Stimulated activated CD8-positive, alpha-beta memory T cell treated with anti-CD3 and anti-CD28 coated beads, Interleukin-12 subunit alpha, Interleukin-12 subunit beta, amount 100 ng/mL, for 1 hour (primary cell): ENCODE data around the gene MEI4.
"Not testable (repeated sequence)": the region's sequence is repeated elsewhere in the genome, so short reads cannot be mapped to it uniquely, and the experiment has no call there.

Experiments used
- DNase-seq: peaks from one replicate; pipeline ENCODE4 v3.0.0-alpha.2; 2020; ENCODE audit warnings: low read depth

The MEI4 gene

GRCh38 chr6:77678048-77678447, 25.2 kb downstream of the MEI4 start:
- no peak for DNase-seq

GRCh38 chr6:77683515-77683914, 30.7 kb downstream of the MEI4 start:
- no peak for DNase-seq

DNA sequence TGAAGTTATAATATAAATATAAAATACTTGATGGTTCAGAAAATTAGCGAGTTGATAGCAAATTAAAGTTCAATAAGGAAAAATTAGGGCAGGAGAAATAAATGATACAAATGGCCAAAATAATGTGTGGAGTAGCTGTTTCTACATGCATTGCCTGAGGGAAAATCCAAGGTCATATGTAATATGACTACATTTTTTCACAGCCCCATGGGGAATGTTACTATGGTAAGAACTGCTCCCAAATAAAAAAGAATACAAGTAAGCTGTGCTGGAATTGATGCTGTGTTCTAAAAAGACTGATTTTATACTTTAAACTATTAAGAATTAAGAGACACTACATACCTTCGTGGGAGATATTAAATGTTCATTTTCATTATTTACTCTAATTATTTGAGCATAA, 34.1 kb downstream of the MEI4 start:
- no peak for DNase-seq

DNA sequence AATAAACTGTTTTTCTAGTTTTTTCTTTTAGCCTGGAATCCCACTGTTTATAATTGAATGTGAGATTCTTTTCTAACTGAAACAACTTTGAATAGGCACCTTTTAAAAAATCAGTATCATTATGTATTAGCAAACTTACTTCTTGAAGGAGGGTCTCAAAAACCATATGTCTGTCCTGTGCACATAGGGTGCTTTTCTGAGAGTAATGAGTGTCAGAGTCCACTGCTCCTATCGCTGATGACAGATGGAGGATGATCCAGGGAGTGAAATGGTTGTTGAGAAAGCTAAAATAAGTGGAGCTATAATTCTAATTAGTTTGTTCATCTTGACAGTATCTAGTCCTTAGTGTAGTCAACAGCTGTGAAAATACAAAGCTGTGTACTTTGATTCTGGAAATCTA, 35.8 kb downstream of the MEI4 start:
- no peak for DNase-seq

GRCh38 chr6:77700095-77700494, 47.3 kb downstream of the MEI4 start:
- DNase-seq, result not testable (repeated sequence)

- DNase-seq, result no peak
Observed at GRCh38 chr6:77707603-77708002, 54.8 kb downstream of the MEI4 start.

DNA sequence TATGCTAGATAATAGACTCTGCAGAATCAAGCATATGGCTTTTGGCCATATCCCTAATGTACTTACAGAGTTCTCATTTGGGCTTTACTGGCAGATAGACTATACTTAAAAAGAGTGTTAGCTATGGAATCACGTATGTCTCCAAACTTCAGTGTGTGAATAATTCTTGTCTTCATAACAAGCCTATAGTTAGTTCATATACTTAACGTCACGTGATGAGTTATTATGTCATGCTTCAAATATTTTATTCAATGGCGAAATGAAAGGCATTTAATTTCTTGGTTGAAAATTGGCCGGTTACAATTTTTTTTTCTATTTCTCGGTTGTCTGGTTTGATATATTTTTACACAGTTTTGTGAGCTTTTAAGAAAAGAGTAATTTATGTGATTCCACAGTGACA, 62.7 kb downstream of the MEI4 start:
- no peak for DNase-seq

- no peak for DNase-seq
Observed at GRCh38 chr6:77716311-77716710, 63.5 kb downstream of the MEI4 start.

DNA sequence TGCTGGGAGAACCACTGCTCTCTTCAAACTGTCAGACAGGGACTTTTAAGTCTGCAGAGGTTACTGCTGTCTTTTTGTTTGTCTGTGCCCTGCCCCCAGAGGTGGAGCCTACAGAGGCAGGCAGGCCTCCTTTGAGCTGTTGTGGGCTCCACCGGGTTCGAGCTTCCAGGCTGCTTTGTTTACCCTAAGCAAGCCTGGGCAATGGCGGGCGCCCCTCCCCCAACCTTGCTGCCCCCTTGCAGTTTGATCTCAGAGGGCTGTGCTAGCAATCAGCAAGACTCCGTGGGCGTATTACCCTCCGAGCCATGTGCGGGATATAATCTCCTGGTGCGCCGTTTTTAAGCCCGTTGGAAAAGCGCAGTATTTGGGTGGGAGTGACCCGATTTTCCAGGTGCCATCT, 83.2 kb downstream of the MEI4 start:
- not testable (repeated sequence) for DNase-seq

DNA sequence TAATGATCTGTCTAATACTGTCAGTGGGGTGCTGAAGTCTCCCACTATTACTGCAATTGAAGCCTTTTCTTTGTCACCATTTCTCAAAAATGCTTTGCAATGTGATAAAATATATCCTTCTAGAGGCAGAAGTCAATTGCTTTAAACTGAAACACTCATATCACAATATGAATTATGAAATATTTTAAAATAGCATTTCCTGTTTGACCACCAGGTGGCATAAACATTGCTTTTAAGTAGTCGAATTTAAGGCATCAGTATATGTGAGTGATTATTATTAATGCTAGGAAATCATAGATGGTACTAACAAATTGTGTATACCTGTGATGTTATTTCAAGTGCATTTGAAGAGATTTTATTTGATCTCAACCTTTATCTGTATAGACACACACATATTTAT, 87.5 kb downstream of the MEI4 start:
- DNase-seq, result no peak

GRCh38 chr6:77752156-77752555, 99.3 kb downstream of the MEI4 start:
- not testable (repeated sequence) for DNase-seq

DNA sequence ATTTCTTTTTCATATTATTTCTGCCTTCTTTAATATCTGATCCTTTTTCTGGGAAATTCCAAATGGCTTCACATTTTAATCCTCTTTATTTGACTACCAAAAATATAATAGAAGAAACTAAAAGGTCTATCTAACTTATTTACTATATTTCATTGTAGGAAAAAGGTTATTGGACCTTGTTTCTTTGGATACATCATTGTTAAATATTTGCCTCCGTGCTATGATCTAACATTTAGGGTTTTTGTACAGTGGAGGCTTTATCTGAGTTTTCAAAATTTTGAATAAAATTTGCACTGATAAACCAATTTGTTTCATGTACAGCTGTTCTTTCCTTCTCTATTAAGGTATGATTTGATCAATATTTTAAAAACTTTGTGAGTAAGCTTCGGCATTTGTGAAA, 109.5 kb downstream of the MEI4 start:
- no peak for DNase-seq

GRCh38 chr6:77763124-77763523, 110.3 kb downstream of the MEI4 start:
- no peak for DNase-seq

DNA sequence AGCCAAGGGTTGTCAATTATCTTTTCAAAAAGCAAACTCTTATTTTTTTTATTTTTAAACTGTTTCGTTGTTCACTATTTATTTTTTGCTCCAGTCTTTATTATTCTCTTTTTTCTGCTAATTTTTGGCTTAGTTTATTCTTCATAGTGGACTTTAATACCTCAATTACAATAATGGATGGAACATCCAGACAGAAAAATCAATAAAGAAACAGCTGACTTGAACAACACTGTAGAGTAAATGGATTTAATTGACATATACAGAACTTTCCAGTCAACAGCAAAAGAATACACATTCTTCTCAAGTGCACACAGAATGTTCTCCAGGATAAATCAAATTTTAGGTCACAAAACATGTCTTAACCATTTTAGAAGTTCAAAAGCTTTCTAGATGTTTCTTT, 111.5 kb downstream of the MEI4 start:
- no peak for DNase-seq

DNA sequence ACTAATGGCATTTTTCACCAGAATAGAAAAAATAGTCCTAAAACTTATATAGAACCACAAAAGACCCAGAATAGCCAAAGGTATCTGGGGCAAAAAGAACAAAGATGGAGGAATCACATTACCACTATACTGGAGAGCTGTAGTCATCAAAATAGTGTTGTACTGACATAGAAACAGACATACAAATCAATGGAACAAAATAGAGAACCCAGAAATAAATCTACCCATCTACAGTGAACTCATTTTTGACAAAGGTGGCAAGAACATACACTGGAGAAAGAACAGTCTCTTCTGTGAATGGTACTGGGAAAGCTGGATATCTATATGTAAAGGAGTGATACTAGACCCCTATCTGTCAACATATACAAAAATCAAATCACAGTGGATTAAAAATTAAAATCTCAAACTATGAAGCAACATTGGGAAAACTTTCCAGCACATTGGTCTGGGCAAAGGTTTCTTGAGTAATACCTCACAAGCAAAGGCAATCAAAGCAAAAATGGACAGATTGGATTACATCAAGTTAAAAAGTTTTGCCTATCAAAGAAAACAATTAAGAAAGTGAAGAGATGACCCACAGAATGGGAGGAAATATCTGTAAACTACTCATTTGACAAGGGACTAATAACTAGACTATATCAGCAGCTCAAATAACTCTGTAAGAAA, 120.5 kb downstream of the MEI4 start:
- no peak for DNase-seq

GRCh38 chr6:77774457-77774856, 121.6 kb downstream of the MEI4 start:
- DNase-seq, result no peak

DNA sequence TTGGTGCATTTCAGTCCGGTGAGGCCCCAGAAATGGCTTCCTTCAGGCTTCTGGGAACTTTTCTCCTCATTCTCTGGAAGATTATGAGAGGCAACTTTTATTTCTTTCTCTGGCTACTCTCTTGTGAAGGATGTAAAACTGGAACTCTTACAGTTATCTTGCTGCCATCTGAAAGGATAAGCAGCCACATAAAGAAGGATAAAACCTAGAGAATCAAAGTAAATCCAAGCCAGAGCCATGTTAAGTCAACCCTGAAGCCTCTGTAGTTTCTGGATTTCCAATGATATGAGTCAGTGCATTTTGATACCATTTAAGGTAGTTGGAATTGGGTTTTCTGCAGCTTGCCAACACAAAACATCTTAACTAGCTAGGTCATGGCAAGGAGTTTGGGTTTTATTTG, 123.6 kb downstream of the MEI4 start:
- no peak for DNase-seq

GRCh38 chr6:77778527-77778926, 125.7 kb downstream of the MEI4 start:
- no peak for DNase-seq

DNA sequence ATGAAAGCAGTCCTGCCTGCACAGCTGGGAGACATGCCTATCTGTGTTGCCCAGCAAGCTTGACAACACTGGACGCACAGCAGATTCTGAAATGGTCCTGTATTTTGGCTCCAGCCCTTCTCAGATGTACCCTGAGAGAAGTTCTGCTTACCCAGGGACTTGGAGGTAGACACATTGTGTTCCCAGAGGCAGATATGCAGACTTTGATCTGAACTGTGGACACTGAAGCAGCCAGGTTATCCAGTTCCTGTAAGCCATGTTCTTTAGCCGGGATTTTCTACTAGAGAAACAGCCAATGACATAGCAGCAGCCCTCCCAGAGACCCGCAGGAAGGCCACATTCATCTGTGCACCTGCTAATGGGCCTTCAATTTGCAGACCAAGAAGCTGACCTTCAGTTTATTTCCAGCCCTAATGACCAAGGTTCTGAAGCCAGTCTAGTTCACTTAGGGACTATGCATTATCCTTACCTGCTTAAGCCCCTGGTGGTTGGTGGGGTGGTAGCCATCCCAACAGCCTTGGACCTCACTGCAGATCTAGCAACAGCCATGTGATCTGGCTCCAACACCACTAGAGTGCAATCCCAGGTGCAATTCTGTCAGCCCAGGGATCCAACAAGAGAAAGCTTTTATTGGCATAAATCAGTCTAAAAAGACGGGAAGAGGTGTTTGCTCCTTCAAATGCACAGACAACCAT, 134.2 kb downstream of the MEI4 start:
- no peak for DNase-seq

DNA sequence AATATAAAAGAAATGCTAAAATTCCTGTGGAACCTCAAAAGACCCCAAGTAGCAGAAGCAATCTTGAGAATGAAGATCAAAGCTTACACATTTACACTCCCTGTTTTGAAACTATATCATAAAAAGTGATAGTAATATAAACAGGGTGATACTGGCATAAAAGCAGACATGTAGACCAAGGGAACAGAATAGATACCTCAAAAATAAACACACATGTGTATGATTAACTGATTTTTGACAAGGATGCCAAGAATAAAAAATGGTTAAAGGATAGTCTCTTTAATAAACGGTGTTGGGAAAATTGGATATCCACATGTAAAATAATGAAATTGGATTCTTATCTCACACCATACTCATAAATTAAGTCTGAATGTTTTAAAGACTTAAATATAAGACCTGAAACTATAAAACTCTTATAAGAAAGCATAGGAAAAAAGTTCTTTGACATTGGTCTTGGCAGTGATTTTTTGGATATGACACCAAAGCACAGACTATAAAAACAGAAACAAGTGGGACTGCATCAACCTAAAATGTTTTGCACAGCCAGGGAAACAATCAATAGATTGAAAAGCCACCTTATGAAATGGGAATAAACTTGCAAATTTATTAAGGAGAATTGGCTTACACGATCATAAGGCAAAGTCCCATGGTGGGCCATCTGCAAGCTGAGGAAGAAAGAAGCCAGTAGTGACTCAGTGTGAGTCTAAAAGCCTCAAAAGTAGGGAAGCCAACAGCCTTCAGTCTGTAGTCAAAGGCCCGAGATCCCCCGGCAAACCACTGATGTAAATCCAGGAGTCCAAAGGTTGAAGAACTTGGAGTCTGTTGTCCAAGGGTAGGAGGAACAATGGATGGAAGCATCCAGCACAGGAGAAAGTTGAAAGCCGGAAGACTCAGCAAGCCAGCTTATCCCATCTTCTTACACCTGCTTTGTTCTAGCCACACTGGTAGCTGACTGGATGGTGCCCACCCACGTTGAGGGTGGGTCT, 144.3 kb downstream of the MEI4 start:
- no peak for DNase-seq

- no peak for DNase-seq
Observed at GRCh38 chr6:77812304-77812703, 159.5 kb downstream of the MEI4 start.

GRCh38 chr6:77813090-77813489, 160.3 kb downstream of the MEI4 start:
- no peak for DNase-seq

- no peak for DNase-seq
Observed at GRCh38 chr6:77814119-77814518, 161.3 kb downstream of the MEI4 start.
